T-cell (primary cell): Measurements from ENCODE around the gene TEAD1. TPM values are rescaled to one million over a fixed set of nuclear protein-coding genes. Genes with fewer than 3 reads are reported as not detected.

Experiments
- ATAC-seq, 4 experiments: fragments of 200-7000 bp in 3 of 4; fragments of 150-1000 bp in 1 of 4; cut with Tn5 transposase; replicated peaks in 1 of 4; 1 replicate in 3 of 4; 2 replicates in 1 of 4; pipeline ENCODE4 v1.10.0; 2021; ENCODE audit warnings: moderate library complexity in 3 of 4, mild to moderate bottlenecking in 2 of 4, moderate number of reproducible peaks in 1 of 4
- CTCF ChIA-PET, 2 donors: fragments of 300-600 bp; sonication (Branson Sonifier 250); formaldehyde crosslinking; loops; one replicate each; lab custom pipeline; 2022; ENCODE audit warnings: antibody characterized with exemption in 2 of 2; lab: Charles Lee
- POLR2A ChIA-PET, 2 donors: fragments of 300-600 bp; sonication (Branson Sonifier 250); formaldehyde crosslinking; loops; one replicate each; lab custom pipeline; 2022; ENCODE audit warnings: antibody characterized with exemption in 2 of 2; lab: Charles Lee
- DNase-seq, 35 experiments: peaks; one replicate each; pipeline versions ENCODE4 v3.0.0 to v3.0.0-alpha.2; 2013 to 2023
- H3K27ac ChIP-seq: one replicate; pipeline ENCODE4 v1.5.1; 2013; ENCODE audit warnings: low read length
- H3K27me3 ChIP-seq, 2 experiments: replicated peaks in 1 of 2; 1 replicate in 1 of 2; 2 replicates in 1 of 2; pipeline versions ENCODE4 v1.6.1 to v1.7.0; 2013; ENCODE audit warnings: low read length in 1 of 2, mixed read lengths in 1 of 2; ENCODE audit not compliant: control insufficient read depth in 2 of 2, insufficient read depth in 2 of 2; ENCODE audit errors: extremely low read depth in 1 of 2
- H3K36me3 ChIP-seq, 2 donors: 1 replicate in 1 of 2; 2 replicates in 1 of 2; pipeline versions ENCODE4 v1.6.1 to v1.7.0; 2013; ENCODE audit warnings: low read length in 1 of 2; ENCODE audit not compliant: control insufficient read depth in 2 of 2, insufficient read depth in 1 of 2; ENCODE audit errors: extremely low read depth in 1 of 2
- H3K4me1 ChIP-seq, 2 experiments: 1 replicate in 1 of 2; 2 replicates in 1 of 2; pipeline versions ENCODE4 v1.6.1 to v1.7.0; 2013; ENCODE audit warnings: low read length in 2 of 2, mixed read lengths in 1 of 2; ENCODE audit not compliant: insufficient read depth in 2 of 2, control insufficient read depth in 1 of 2; ENCODE audit errors: extremely low read depth in 1 of 2
- H3K4me3 ChIP-seq, 2 donors: 1 replicate in 1 of 2; 2 replicates in 1 of 2; pipeline versions ENCODE4 v1.5.1 to v1.7.0; 2013; ENCODE audit warnings: mild to moderate bottlenecking in 2 of 2, low read length in 1 of 2, moderate library complexity in 1 of 2; ENCODE audit not compliant: control insufficient read depth in 1 of 2; ENCODE audit errors: extremely low read depth in 1 of 2
- H3K9me3 ChIP-seq: 2 replicates; pipeline ENCODE4 v1.7.0; 2013
- H3K27ac Mint-ChIP-seq, 2 donors: one replicate each; pipeline ENCODE4 v1.8.0; 2020 to 2021; ENCODE audit warnings: mild to moderate bottlenecking in 2 of 2, mixed read lengths in 2 of 2
- H3K27me3 Mint-ChIP-seq, 2 donors: one replicate each; pipeline ENCODE4 v1.8.0; 2021 to 2022; ENCODE audit warnings: mixed read lengths in 2 of 2
- H3K36me3 Mint-ChIP-seq: one replicate; pipeline ENCODE4 v1.8.0; 2021; ENCODE audit warnings: mixed read lengths
- H3K4me1 Mint-ChIP-seq, 3 donors: one replicate each; pipeline ENCODE4 v1.8.0; 2020 to 2022; ENCODE audit warnings: mixed read lengths in 3 of 3, mild to moderate bottlenecking in 1 of 3
- H3K4me3 Mint-ChIP-seq, 3 donors: one replicate each; pipeline ENCODE4 v1.8.0; 2020 to 2022; ENCODE audit warnings: mild to moderate bottlenecking in 3 of 3, mixed read lengths in 3 of 3, moderate library complexity in 3 of 3
- H3K9me3 Mint-ChIP-seq, 3 donors: one replicate each; pipeline ENCODE4 v1.8.0; 2020 to 2022; ENCODE audit warnings: mixed read lengths in 3 of 3
- WGBS: methylation state at CpG from one replicate; pipeline ENCODE4 v1.1.5; 2013; ENCODE audit warnings: missing lambda C conversion rate; ENCODE audit not compliant: insufficient coverage; 5-methylcytosine and 5-hydroxymethylcytosine counted together
- total RNA-seq, 35 experiments: library from RNA in 6 of 35; stranded (reverse) in 6 of 35; fragments of 120-200 nt in 1 of 35; gene quantifications; one replicate each; pipeline versions ENCODE4 v1.2.1 to v1.2.4 and lab custom pipeline; 2013 to 2026

TEAD1 gene
- total RNA-seq, 5 donors from 2014 or later (not counting 1 experiment from before 2014, with no cell fraction given), result 0.20 to 0.72 (median 0.44) TPM; not detected in 1

- ChIA-PET CTCF (no interaction called here), POLR2A (no interaction called here)
- Histone ChIP-seq H3K9me3 (no peaks in the 10 kb centered on the region), H3K4me1 (no peaks in the 10 kb centered on the region), H3K27me3 (peaks cover 4 to 17% of the 10 kb centered on the region in 2 experiments), H3K4me3 (no peak overlapping the region), H3K36me3 (no peaks in the 10 kb centered on the region), H3K27ac (no peak overlapping the region)
- ATAC-seq (no peak), DNase-seq (no peak)
- no peaks in the 10 kb centered on the region for H3K4me1 Mint-ChIP-seq
- no CpG with 5 or more reads among the region's 3 CpGs for WGBS
- H3K9me3 Mint-ChIP-seq, result no peaks in the 10 kb centered on the region
- no peak overlapping the region for H3K4me3 Mint-ChIP-seq
- H3K27me3 Mint-ChIP-seq, result peaks cover 46 to 64% of the 10 kb centered on the region in 2 donors
- no peaks in the 10 kb centered on the region for H3K36me3 Mint-ChIP-seq
- H3K27ac Mint-ChIP-seq, result no peak overlapping the region
Measured at GRCh38 chr11:12705874-12706273, 31.7 kb downstream of the TEAD1 start.

GRCh38 chr11:12706545-12707499, 32.6 kb downstream of the TEAD1 start:
- no peaks in the 10 kb centered on the region for H3K9me3 ChIP-seq
- H3K36me3 ChIP-seq, result no peaks in the 10 kb centered on the region
- Mint-ChIP-seq H3K9me3 (no peaks in the 10 kb centered on the region), H3K4me1 (no peaks in the 10 kb centered on the region), H3K36me3 (no peaks in the 10 kb centered on the region), H3K4me3 (no peak overlapping the region), H3K27ac (no peak overlapping the region), H3K27me3 (peaks cover 40 to 61% of the 10 kb centered on the region in 2 donors)
- H3K4me3 ChIP-seq, result no peak overlapping the region
- H3K27ac ChIP-seq, result no peak overlapping the region
- H3K4me1 ChIP-seq, result no peaks in the 10 kb centered on the region
- POLR2A ChIA-PET, result no interaction called here
- peaks cover 2 to 15% of the 10 kb centered on the region in 2 experiments for H3K27me3 ChIP-seq
- ATAC-seq (no peak), DNase-seq (no peak)
- CTCF ChIA-PET, result interaction anchor here in 1 of 2 donors (0.5 kb wide), 1 partner anchor 393 kb away, joined by 4 read pairs; no protein-coding TSS in a partner anchor
- WGBS, result 26% methylated on average over 3 of the region's 9 CpGs

DNA sequence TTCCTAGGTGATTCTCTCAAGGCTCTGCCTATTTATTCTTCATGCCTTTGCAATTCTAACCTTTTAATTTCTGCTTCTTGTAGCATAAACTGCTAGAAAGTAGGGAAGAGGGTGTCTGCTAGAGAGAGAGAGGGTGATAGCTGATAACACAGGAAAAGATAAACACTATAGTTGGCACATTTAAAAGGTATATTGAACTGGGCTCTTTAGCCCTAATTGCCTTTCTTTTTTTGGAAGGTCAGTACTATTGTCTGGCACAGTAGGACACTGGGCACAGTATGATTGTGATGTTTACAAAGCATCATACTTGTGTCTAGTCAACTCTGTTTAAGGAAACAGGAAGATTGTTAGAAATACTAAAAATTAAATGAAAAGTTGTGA, 33.3 kb downstream of the TEAD1 start:
- Mint-ChIP-seq H3K27ac (no peak overlapping the region), H3K36me3 (no peaks in the 10 kb centered on the region), H3K27me3 (peaks cover 34 to 61% of the 10 kb centered on the region in 2 donors), H3K4me1 (no peaks in the 10 kb centered on the region), H3K4me3 (no peak overlapping the region), H3K9me3 (no peaks in the 10 kb centered on the region)
- H3K9me3 ChIP-seq, result no peaks in the 10 kb centered on the region
- no peak overlapping the region for H3K27ac ChIP-seq
- H3K4me3 ChIP-seq, result no peak overlapping the region
- DNase-seq (no peak), ATAC-seq (no peak)
- H3K27me3 ChIP-seq, result peaks cover 2 to 9% of the 10 kb centered on the region in 2 experiments
- CTCF ChIA-PET, result no interaction called here
- POLR2A ChIA-PET, result no interaction called here
- no peaks in the 10 kb centered on the region for H3K36me3 ChIP-seq
- H3K4me1 ChIP-seq, result no peaks in the 10 kb centered on the region

GRCh38 chr11:12711496-12711895, 37.3 kb downstream of the TEAD1 start:
- 64% methylated on average over 1 of the region's 1 CpG for WGBS
- H3K27me3 ChIP-seq, result peaks cover 0 to 24% of the 10 kb centered on the region in 2 experiments
- H3K4me1 ChIP-seq, result no peaks in the 10 kb centered on the region
- POLR2A ChIA-PET, result no interaction called here
- Mint-ChIP-seq H3K4me1 (peaks cover 0 to 1% (median 0%) of the 10 kb centered on the region in 3 donors), H3K36me3 (no peaks in the 10 kb centered on the region), H3K9me3 (no peaks in the 10 kb centered on the region), H3K27ac (no peak overlapping the region), H3K27me3 (peaks cover 31 to 56% of the 10 kb centered on the region in 2 donors), H3K4me3 (no peak overlapping the region)
- CTCF ChIA-PET, result interaction anchor here in 1 of 2 donors (0.5 kb wide), 1 partner anchor 622 kb away, joined by 3 read pairs; no protein-coding TSS in a partner anchor
- H3K9me3 ChIP-seq, result no peaks in the 10 kb centered on the region
- H3K27ac ChIP-seq, result no peak overlapping the region
- ATAC-seq (no peak), DNase-seq (no peak)
- no peaks in the 10 kb centered on the region for H3K36me3 ChIP-seq
- H3K4me3 ChIP-seq, result no peak overlapping the region

DNA sequence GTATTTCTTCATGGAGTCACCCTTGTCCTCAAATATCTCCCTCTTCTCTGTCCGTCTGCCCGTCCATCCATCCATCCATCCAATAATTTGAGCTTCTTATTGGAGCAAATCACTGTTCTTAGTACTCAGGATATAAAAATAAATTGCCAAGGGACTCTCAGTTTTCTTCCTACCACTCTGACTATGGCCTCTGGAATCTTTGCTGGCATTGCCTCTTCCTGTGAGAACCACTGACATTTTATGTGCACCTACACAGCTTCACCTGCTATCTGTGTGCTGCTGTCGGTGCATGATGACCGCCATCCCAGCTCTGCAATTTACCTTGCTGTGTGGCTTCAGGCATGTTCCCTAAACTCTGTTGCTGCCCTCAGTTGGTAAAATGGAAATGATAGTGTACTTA, 37.9 kb downstream of the TEAD1 start:
- Mint-ChIP-seq H3K27me3 (peaks cover 36 to 59% of the 10 kb centered on the region in 2 donors), H3K9me3 (no peaks in the 10 kb centered on the region), H3K4me1 (peaks cover 0 to 4% (median 4%) of the 10 kb centered on the region in 3 donors), H3K36me3 (no peaks in the 10 kb centered on the region), H3K4me3 (no peak overlapping the region), H3K27ac (no peak overlapping the region)
- DNase-seq, result no peak
- ChIA-PET CTCF (interaction anchor here in 1 of 2 donors (0.5 kb wide), 2 partner anchors 35 to 621 kb away, joined by 3 read pairs; no protein-coding TSS in a partner anchor), POLR2A (no interaction called here)
- no peak overlapping the region for H3K4me3 ChIP-seq
- H3K27me3 ChIP-seq, result peaks cover 2 to 29% of the 10 kb centered on the region in 2 experiments
- no peak for ATAC-seq
- H3K4me1 ChIP-seq, result no peaks in the 10 kb centered on the region
- 100% methylated on average over 2 of the region's 4 CpGs for WGBS
- H3K9me3 ChIP-seq, result no peaks in the 10 kb centered on the region
- H3K36me3 ChIP-seq, result no peaks in the 10 kb centered on the region
- H3K27ac ChIP-seq, result no peak overlapping the region

- Histone ChIP-seq H3K9me3 (no peaks in the 10 kb centered on the region), H3K27me3 (peaks cover 4 to 38% of the 10 kb centered on the region in 2 experiments), H3K27ac (no peak overlapping the region), H3K4me1 (peaks cover 9 to 17% of the 10 kb centered on the region in 2 experiments), H3K4me3 (no peak overlapping the region), H3K36me3 (no peaks in the 10 kb centered on the region)
- H3K9me3 Mint-ChIP-seq, result no peaks in the 10 kb centered on the region
- DNase-seq (no peak), ATAC-seq (no peak)
- H3K36me3 Mint-ChIP-seq, result no peaks in the 10 kb centered on the region
- no peak overlapping the region for H3K4me3 Mint-ChIP-seq
- H3K27ac Mint-ChIP-seq, result no peak overlapping the region
- peaks cover 0 to 21% (median 20%) of the 10 kb centered on the region in 3 donors for H3K4me1 Mint-ChIP-seq
- POLR2A ChIA-PET, result no interaction called here
- CTCF ChIA-PET, result no interaction called here
- peaks cover 40 to 52% of the 10 kb centered on the region in 2 donors for H3K27me3 Mint-ChIP-seq
- WGBS, result 84% methylated on average over 4 of the region's 4 CpGs
Measured at GRCh38 chr11:12715131-12715530, 40.9 kb downstream of the TEAD1 start.
